HG03558 (cell line): ENCODE data around the gene GAS1.

Experiments
- ATAC-seq: cut with Tn5 transposase; IDR thresholded peaks from one replicate; pipeline ENCODE4 v1.9.1; 2021; ENCODE audit warnings: moderate number of reproducible peaks; ENCODE audit not compliant: unreplicated experiment; ENCODE audit errors: extremely low read depth

GAS1 gene

DNA sequence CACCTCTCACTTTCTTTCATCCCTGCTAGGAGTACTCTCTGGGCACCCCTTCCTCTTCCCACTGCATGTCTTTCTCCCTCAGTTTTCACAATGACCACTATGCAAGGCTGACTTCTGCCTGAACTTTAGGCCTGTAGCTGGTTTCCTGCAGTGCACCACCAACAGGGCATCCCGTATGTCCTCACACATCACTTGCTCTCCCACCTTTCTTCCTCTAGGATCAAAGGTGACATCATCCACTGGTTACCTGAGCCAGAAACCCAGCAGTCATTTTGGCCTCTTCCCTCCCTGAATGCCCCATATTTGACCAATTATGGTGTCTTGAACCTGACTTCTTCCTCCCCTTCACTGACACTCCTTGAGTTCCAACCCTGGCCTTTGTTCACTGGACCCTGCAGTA, 8.5 kb downstream of the GAS1 start:
- no peak for ATAC-seq

DNA sequence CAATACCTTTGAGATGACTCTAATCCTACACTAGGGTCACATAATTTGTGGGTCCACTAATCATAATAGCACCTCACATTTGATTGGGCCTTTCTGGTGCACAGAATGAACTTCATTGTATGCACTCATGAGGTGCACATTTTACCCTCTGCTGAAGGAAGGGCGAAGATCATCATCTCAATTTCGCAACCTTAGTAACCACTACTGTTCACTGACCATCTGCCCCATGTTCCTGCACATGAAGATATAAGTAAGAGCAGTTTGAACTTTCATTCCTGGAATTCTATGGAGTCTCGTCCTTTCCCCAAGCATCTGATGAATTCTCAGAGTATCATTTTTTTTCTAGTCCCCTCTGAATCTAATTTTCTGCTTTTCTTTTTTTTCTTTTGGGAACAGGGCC, 21.2 kb downstream of the GAS1 start:
- ATAC-seq: no peak

DNA sequence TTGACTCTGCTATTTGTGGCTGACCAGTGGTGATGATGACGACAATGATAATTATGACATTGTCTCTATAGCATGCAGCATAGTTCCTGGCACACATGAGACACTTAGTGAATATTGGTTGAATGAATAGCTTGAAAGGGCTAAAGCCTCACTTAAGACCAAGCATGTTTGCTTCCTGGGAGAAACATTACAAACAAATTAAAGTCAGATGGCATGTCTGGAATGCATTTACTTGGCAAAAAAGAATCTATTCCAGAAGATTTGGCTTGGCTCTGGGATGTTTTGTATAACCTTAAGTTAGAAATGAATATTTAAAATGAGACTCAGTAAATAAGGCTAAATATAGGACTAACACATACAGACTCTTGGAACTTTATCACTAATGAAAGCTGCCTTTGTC, 21.6 kb downstream of the GAS1 start:
- ATAC-seq: no peak

DNA sequence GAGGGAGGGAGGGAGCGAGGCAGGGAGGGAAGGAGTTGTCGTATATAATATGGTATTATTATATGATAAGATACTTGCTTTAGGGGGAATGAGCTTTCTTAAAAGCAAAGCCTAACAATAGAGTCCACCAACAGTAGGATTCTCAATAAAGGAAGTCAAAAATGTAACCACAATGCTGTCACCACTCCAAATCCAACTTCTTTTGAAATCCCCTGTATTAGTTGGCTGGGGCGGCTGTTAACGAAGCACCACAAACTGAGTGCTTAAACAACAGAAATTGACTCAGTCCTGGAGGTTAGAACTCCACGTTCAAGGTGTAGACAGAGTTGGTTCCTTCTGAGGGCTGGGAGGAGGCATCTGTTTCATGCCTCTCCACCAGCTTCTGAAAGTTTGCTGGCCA, 23.1 kb downstream of the GAS1 start:
- ATAC-seq: no peak

DNA sequence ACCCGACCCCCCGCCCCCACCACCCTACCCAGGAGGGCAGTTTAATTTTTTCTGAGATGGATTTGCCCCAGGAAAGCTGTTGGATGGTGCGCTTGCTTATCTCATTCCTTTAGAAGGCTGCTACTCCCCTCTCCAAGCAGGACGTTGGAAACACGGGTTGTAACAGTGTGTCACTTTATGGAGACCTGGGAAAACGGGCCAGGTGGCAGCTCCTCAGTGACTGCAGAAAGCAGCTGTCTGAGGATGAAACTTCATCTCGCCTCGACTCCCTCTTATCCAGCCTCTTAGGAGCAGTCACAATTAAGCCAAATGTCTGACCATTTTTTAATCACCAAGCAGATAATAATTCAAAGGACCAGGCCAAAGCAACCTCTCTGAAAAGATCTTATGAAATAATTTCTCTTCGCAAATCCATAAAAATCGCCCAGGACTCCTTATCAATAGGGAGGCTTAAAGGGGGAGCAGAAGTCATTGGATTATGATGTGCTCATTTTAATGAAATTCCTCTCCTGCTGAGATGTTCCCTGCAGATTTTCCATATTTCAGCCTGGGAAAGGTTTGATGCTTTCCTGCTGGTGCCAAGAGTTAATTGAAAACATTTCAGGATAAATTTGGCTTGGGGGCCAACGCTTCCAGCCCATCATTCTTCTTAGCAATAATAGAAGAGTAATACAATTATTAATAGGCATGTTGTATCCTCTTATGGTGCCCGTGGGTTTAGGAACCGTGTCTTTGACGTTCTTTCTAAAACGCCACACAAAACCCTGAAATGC, 26.0 kb downstream of the GAS1 start:
- ATAC-seq: no peak

DNA sequence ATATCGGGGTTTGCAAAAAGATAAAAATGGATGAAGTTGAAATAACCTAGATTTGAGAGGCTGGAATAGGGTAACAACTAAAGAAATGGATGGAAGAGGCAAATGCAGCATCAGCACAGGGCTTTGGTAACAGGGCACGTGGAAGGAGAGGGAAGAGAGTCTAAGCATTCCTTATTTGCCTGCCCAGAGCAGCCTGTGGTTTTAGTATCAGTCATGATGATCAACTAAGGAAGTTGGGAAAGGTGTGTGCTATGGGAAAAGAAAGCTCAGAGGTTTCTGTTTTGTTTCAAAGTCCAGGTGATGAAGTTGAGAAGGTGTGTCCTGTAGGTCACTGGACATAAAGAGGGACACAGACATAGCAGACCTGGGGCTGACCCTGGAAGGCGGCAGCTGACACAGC, 28.8 kb downstream of the GAS1 start:
- no peak for ATAC-seq

DNA sequence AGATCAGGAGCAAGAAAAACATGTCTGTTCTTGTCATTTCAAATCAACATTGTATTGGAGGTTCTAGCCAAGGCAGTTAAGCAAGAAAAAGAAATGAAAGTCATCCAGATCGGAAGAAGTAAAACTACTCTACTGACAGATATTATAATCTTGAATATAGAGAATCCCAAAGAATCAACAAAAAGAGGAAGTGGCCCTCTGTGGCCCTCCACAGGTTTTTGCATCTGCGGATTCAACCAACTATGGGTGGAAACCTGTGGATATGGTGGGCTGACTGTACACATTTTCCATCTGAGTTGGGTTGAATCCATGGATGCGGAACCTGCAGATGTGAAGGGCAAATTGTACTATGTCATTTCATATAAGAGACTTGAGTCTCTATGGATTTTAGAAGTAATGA, 35.1 kb downstream of the GAS1 start:
- ATAC-seq: no peak

DNA sequence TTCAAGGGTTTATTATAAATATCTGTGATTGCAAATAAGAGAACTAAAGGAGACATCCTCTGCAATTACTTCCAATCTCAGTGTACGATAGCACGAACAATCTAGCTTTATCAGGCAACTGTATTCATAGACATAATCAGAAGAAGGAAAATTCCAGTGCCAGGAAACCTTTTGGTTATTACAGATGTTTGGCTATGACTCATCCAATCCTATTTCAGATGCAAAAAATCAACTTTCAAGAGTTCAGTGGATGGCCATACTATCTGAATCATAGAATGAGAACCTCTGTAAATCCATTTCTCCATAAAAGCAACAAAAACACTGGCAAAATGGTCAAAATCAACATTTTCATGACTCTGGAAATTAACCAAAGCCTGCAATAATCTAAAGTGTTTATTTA, 37.9 kb downstream of the GAS1 start:
- ATAC-seq: no peak

DNA sequence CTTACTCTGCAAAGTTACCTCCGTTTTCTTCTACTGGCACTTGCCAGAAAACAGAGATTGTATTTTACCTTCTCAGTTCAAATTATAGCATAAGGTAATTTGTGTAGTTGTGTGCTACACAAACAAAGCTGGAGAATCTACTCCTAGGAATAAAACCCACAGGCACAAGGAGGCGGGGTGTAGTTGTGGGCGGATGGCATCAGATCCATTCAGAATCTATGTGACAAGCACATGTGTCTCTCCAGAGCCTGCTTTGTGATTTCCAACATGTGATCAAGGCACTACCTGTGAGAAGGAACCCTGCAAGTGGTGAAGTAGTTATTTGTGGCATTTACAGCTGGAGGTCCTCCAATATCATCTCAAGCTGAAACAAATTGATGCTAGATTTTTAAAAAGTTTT, 39.0 kb downstream of the GAS1 start:
- no peak for ATAC-seq

DNA sequence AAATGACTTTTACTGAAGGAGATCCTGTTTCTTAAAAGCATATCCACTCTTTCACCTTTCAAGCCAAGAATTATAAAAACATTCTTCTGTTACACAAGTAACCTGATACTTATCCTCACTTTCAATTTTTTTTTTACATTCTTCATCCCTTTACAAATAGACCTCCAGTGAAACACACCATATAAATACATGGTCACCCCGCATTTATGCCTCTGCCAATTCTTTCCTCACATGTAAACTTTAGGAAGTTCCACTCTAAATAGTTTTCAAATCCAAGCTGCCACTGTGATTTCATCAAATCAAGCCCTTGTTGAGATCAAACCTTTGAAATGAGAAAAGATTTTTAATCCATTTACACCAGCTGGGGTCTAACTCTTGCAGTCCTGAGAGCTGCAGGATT, 40.0 kb downstream of the GAS1 start:
- ATAC-seq: no peak

DNA sequence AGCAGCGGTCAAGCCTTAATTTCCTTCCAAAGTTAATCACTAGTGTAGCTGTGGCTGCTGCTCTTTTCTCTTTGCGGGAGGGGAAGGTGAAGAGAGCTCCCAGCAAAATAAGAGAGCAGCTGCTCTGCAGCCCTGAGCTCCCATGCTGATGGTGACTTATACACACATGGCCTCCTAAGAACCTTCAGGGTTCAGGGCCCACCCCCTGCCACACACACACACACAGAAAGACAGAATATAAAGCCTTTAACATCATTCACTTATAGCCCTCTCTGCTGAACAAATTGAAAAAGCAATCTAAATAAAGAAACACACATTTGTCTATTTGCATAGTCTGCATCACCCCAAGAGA, 43.6 kb downstream of the GAS1 start:
- no peak for ATAC-seq

DNA sequence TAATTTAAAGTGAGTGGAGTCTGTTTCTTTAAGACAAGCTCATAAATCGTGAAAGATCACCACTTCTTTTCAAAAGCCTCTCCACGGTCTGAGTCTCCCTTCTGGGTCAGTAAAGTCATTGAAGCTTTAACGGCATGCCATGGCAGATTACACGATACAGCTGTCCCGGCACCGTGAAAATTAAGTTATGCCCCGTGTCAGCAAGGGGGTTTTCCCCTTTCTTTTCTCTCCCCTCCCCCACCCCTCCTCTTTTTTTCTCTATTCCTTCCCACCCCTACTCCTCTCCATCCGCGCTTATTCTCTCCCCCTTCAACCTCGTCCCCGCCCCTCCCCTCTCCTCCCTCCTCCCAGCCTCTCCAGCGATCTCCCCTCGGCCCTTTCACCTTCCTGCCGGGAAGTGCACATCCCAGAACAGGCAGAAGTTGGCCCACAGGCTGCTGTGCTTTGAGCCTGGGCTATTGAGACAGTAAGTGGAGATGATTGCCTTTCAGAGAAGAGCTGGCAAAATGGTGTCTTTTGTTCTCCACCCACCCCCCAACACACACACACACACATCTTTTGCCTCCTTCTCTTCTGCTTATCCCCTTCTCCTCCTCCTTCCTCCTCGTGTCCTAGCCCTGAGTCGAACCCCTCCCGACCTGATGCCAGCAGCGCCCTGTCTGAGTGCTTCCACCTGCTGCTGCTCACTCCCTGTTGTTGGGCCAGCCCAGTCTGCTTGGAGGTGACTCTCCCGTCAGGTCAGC, 44.1 kb downstream of the GAS1 start:
- no peak for ATAC-seq

DNA sequence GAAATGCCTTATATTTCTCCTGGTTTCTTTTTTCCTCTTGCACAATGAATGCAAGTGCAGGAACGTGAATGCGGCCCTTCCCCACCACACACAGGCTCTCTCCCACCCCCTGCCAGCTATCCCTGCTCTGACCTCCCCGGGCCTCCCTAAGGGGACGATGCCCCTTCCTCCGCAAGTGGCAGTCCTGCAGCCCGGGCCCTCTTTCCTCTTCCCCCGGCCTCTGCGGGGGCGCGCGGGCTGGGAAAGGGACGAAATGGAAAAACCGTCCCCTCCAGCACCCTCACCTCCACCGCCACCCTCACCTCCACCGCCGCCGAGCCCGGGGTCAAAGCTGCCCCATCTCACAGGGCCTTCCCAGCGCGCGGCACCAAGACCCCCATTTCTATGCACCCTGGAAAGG, 44.7 kb downstream of the GAS1 start:
- no peak for ATAC-seq

DNA sequence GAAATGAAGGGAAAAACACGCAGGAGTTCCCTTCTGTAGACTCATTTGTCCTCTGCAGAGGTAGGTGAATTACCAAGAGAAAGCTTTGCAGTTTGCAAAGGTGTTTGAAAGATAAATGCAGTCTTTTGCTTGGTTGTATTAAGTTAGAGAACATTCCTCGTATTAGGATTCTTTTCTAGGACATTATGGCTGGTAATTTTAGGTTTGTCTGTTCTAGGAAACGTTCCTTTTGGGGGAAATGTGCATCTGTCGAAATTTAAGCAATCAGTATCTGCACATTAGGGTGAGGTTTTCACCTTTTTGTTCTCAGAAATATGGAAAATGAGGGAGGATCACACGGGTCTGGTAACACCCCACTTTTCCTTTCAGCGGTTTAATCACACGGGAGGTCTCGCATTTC, 45.1 kb downstream of the GAS1 start:
- no peak for ATAC-seq

DNA sequence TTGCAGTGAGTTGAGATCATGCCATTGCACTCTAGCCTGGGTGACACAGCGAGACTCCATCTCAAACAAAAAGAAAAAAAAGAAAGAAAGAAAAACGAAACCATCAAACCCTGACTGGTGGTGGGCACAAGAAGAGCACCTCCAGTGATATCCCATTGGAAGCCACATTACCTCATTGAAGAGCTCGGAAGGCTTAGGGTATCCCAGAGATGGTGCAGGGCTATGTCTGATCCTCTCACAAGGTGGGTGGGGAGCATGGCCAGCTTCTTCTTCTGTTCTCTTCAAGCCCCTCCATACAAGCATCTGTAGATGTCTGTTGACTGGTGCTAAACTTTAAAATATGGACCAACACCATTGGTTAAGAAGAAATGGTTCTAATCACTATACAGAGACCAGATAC, 45.8 kb downstream of the GAS1 start:
- ATAC-seq: no peak
